Epidermal melanocyte (primary cell): Measurements from ENCODE around the gene IFT74.

Experiments
- DNase-seq: peaks from one replicate; pipeline ENCODE4 v3.0.0; 2011; ENCODE audit warnings: low spot score; ENCODE audit not compliant: insufficient read length

IFT74 gene

GRCh38 chr9:26955921-26956859 is at the start of gene IFT74:
Gene IFT74 (plus strand): TSS chr9:26956412. CDS start chr9:26961968, 5,556 bp downstream.
- peak; percentile 96 for DNase-seq

- DNase-seq: no peak
Measured at GRCh38 chr9:26913138-26913668, 43.0 kb upstream of the IFT74 start.

- no peak for DNase-seq
Measured at GRCh38 chr9:26919698-26920097, 36.5 kb upstream of the IFT74 start.

- no peak for DNase-seq
Measured at GRCh38 chr9:26925609-26926008, 30.6 kb upstream of the IFT74 start.

- no peak for DNase-seq
Measured at GRCh38 chr9:26928902-26929495, 27.2 kb upstream of the IFT74 start.

- DNase-seq: no peak
Measured at GRCh38 chr9:26935847-26936246, 20.4 kb upstream of the IFT74 start.

- no peak for DNase-seq
Measured at GRCh38 chr9:26937816-26938371, 18.3 kb upstream of the IFT74 start.

- no peak for DNase-seq
Measured at GRCh38 chr9:26939955-26940711, 16.1 kb upstream of the IFT74 start.

- no peak for DNase-seq
Measured at GRCh38 chr9:26940779-26941178, 15.4 kb upstream of the IFT74 start.

GRCh38 chr9:26945591-26945990 is 10.6 kb upstream of the IFT74 start:
- DNase-seq: no peak

- DNase-seq: peak; percentile 83
Measured at GRCh38 chr9:26946753-26947727, 9.2 kb upstream of the IFT74 start, which contains the start of gene PLAA. Gene PLAA (minus strand): TSS chr9:26947242. CDS start chr9:26947045, 197 bp downstream.

GRCh38 chr9:26947736-26948135 is 8.5 kb upstream of the IFT74 start:
- no peak for DNase-seq

GRCh38 chr9:26949637-26950069 is 6.6 kb upstream of the IFT74 start:
- no peak for DNase-seq

GRCh38 chr9:26950521-26950920 is 5.7 kb upstream of the IFT74 start:
- no peak for DNase-seq

GRCh38 chr9:26951794-26952193 is 4.4 kb upstream of the IFT74 start:
- DNase-seq: no peak

- DNase-seq: no peak
Measured at GRCh38 chr9:26954050-26954508, 2.1 kb upstream of the IFT74 start.

- DNase-seq: no peak
Measured at GRCh38 chr9:26955222-26955903, 849 bp upstream of the IFT74 start.

- DNase-seq: no peak
Measured at GRCh38 chr9:26956860-26957233, 635 bp downstream of the IFT74 start.

GRCh38 chr9:26971721-26972120 is 15.5 kb downstream of the IFT74 start:
- DNase-seq: no peak
